ENCODE measurements around the gene USP40. TPM values are rescaled to one million over a fixed set of nuclear protein-coding genes. Genes with fewer than 3 reads are reported as not detected.

Gene USP40
- total RNA-seq, 2 donors from 2014 or later = 12.9 to 22.4 TPM

DNA sequence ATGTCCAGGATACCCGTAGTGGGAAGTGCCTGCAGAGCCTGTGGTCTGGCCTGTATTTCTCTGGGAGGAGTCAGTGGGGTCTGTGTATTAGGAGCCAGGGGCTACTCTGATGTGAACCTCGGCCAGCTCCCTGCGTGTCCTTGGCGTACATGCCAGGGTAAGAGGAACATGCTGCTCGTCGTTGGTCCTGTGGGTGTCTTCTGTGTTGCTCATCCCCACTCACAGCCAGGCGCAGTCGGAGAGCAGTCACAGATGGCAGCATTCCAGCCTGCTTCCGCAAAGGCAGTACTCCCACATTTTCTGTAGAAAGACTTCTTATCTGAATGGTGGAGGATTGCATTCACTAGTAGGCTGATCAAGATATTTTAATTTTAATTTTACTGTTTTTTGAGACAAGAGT, 127.4 kb downstream of the USP40 start:
- TF ChIP-seq, protein P1, sequence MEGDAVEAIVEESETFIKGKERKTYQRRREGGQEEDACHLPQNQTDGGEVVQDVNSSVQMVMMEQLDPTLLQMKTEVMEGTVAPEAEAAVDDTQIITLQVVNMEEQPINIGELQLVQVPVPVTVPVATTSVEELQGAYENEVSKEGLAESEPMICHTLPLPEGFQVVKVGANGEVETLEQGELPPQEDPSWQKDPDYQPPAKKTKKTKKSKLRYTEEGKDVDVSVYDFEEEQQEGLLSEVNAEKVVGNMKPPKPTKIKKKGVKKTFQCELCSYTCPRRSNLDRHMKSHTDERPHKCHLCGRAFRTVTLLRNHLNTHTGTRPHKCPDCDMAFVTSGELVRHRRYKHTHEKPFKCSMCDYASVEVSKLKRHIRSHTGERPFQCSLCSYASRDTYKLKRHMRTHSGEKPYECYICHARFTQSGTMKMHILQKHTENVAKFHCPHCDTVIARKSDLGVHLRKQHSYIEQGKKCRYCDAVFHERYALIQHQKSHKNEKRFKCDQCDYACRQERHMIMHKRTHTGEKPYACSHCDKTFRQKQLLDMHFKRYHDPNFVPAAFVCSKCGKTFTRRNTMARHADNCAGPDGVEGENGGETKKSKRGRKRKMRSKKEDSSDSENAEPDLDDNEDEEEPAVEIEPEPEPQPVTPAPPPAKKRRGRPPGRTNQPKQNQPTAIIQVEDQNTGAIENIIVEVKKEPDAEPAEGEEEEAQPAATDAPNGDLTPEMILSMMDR (conservative IDR thresholded peaks at IDR 0.05) = no peak
- no peaks in the 10 kb centered on the region for H3K9me3 ChIP-seq (ENCODE audit: control insufficient read depth, low read length)
- H3K4me3 Mint-ChIP-seq = no peak overlapping the region
- no peaks in the 10 kb centered on the region for H3K4me1 Mint-ChIP-seq
- H3K27me3 ChIP-seq (ENCODE audit: control insufficient read depth, insufficient read depth, low read length, poor library complexity, severe bottlenecking) = no peaks in the 10 kb centered on the region
- H3K27me3 Mint-ChIP-seq (ENCODE audit: insufficient read depth) = no peaks in the 10 kb centered on the region
- no peaks in the 10 kb centered on the region for H3K4me1 ChIP-seq (ENCODE audit: control insufficient read depth, insufficient read depth, low read length)
- no peak for DNase-seq
- peaks cover 22% of the 10 kb centered on the region for H3K36me3 Mint-ChIP-seq (ENCODE audit: low read depth)
- no peak overlapping the region for H3K27ac Mint-ChIP-seq
- H3K9ac ChIP-seq (ENCODE audit: extremely low read depth, low read length, poor library complexity, severe bottlenecking) = no peak overlapping the region
- H3K9me3 Mint-ChIP-seq = no peaks in the 10 kb centered on the region
- H3K4me3 ChIP-seq (ENCODE audit: low read length) = no peak overlapping the region
- peaks cover 2% of the 10 kb centered on the region for H3K36me3 ChIP-seq (ENCODE audit: control insufficient read depth, insufficient read depth, low read length)
- 90 to 96% methylated on average over 3 to 9 of the region's 9 CpGs for WGBS, 2 experiments (ENCODE audit: insufficient coverage in 1 of 2, insufficient read length in 1 of 2)
- no peak overlapping the region for H3K27ac ChIP-seq (ENCODE audit: low read depth, low read length)

DNA sequence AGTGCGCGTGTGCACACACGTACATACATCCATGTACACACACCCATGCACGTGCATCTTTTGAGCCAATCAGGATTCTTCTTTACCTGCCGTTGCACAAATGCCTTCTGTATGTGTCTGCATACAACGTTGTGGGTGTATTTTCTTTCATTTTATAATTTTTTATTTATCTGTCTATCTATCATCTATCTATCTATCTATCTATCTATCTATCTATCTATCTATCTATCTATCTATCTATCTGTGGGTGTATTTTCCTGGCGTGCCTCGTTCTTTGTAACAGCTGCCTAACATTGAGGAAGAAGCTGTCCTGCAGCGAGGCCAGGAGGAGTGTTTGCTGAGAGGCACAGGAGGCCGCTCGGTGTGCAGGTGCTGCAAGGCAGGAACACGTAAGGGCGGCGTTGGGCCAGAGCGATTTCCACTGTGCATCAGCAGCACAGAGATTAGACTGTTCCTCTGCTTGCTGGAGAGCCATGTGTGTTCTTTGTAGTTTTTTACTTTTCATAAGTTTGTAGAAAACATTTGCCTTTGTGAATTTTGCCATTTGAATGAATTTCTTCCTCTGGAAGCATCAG, 127.9 kb downstream of the USP40 start:
- TF ChIP-seq, protein P1 (conservative IDR thresholded peaks at IDR 0.05) = no peak
- WGBS, 2 experiments (ENCODE audit: insufficient coverage in 1 of 2, insufficient read length in 1 of 2) = 96 to 97% methylated on average over 14 to 15 of the region's 15 CpGs
- H3K4me1 Mint-ChIP-seq = no peaks in the 10 kb centered on the region
- H3K27me3 ChIP-seq (ENCODE audit: control insufficient read depth, insufficient read depth, low read length, poor library complexity, severe bottlenecking) = no peaks in the 10 kb centered on the region
- H3K4me3 ChIP-seq (ENCODE audit: low read length) = no peak overlapping the region
- no peak overlapping the region for H3K4me3 Mint-ChIP-seq
- H3K9me3 Mint-ChIP-seq = no peaks in the 10 kb centered on the region
- DNase-seq = no peak
- no peaks in the 10 kb centered on the region for H3K4me1 ChIP-seq (ENCODE audit: control insufficient read depth, insufficient read depth, low read length)
- H3K27ac Mint-ChIP-seq = no peak overlapping the region
- no peak overlapping the region for H3K9ac ChIP-seq (ENCODE audit: extremely low read depth, low read length, poor library complexity, severe bottlenecking)
- no peaks in the 10 kb centered on the region for H3K27me3 Mint-ChIP-seq (ENCODE audit: insufficient read depth)
- no peak overlapping the region for H3K27ac ChIP-seq (ENCODE audit: low read depth, low read length)
- H3K36me3 ChIP-seq (ENCODE audit: control insufficient read depth, insufficient read depth, low read length) = no peaks in the 10 kb centered on the region
- H3K36me3 Mint-ChIP-seq (ENCODE audit: low read depth) = peaks cover 21% of the 10 kb centered on the region
- H3K9me3 ChIP-seq (ENCODE audit: control insufficient read depth, low read length) = no peaks in the 10 kb centered on the region

DNA sequence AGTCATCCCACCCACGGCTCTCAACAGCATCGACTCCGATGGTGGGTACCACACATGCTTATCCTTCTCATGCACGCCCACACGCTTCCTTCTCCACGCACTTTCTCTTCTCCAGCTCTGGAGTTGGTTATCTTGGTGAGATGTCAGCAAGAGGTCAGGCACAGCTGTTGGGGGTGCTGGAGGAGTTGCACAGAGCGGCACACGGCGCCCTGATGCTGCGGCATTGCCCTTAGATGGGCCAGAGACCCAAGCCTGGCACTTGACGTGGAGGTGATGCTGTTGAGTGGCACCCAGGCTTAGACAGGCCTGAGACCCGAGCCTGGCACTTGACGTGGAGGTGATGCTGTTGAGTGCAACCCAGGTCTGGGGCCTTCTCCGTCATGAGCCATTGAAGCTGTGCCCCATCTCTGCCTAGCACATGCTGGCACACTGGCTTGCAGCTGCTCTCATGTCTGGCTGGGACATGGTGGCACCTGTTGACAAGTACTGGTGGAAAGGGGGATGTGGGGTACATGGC, 129.1 kb downstream of the USP40 start:
- Histone ChIP-seq H3K4me3 (ENCODE audit: low read length) (no peak overlapping the region), H3K9ac (ENCODE audit: extremely low read depth, low read length, poor library complexity, severe bottlenecking) (no peak overlapping the region), H3K4me1 (ENCODE audit: control insufficient read depth, insufficient read depth, low read length) (no peaks in the 10 kb centered on the region), H3K9me3 (ENCODE audit: control insufficient read depth, low read length) (no peaks in the 10 kb centered on the region), H3K27me3 (ENCODE audit: control insufficient read depth, insufficient read depth, low read length, poor library complexity, severe bottlenecking) (no peaks in the 10 kb centered on the region), H3K36me3 (ENCODE audit: control insufficient read depth, insufficient read depth, low read length) (no peaks in the 10 kb centered on the region), H3K27ac (ENCODE audit: low read depth, low read length) (no peak overlapping the region)
- Mint-ChIP-seq H3K27ac (no peak overlapping the region), H3K4me1 (no peaks in the 10 kb centered on the region), H3K36me3 (ENCODE audit: low read depth) (peaks cover 25% of the 10 kb centered on the region), H3K27me3 (ENCODE audit: insufficient read depth) (no peaks in the 10 kb centered on the region), H3K9me3 (no peaks in the 10 kb centered on the region), H3K4me3 (no peak overlapping the region)
- TF ChIP-seq, protein P1 (conservative IDR thresholded peaks at IDR 0.05) = no peak
- DNase-seq = no peak
- 95 to 98% methylated on average over 6 to 14 of the region's 14 CpGs for WGBS, 2 experiments (ENCODE audit: insufficient coverage in 1 of 2, insufficient read length in 1 of 2)

Measured in endodermal cell (in vitro differentiated cells).